Measurements from ENCODE around the gene DENND1A. TPM values are rescaled to one million over a fixed set of nuclear protein-coding genes. Genes with fewer than 3 reads are reported as not detected.
A peak's percentile ranks its signal among the peaks of the same experiment; 100 is the strongest.

Gene DENND1A
- total and polyA plus RNA-seq, 4 experiments from 2014 or later, result 1.4 to 14.2 (median 9.9) TPM

DNA sequence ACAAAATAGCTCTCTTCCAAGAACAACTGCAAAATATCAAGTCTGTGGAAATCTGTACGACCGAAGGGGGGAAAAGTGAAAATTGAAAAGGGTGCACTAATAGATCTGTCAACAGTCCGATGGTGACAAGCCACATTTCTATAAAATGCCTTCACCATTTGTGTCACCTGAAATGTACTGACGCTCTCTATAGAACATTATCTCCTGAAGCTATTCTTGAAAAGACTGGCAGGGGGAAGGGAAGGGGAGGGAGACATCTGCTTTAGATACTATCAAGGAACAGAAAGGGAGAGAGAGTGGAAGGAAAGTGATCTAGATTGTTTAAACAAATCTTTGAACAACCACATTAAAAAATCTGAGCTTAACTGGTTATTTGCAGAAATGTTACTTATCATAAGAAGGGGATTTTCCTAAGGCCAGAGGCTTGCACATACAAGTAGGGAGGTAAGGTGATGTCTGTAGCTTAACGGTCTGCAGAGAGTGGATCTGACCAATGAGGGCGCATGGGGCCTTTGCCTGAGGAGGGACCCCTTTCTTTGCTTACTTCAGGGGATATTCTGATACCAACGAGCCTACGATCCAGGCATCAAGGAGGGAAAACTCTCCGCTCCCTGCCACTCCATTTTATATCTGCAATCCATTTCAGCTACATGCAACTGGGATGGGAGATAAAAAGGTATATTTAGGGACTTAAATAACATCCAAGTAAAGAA, 481.8 kb downstream of the DENND1A start:
- Histone ChIP-seq H3K27ac (ENCODE audit: low read depth, low read length) (no peak overlapping the region), H3K4me1 (ENCODE audit: insufficient read depth, low read length) (no peaks in the 10 kb centered on the region), H3K4me3 (ENCODE audit: low read length in 2 of 2) (no peak overlapping the region), H3K36me3 (ENCODE audit: insufficient read depth, low read length) (peaks cover 3% of the 10 kb centered on the region), H3K9me3 (ENCODE audit: control insufficient read depth in 1 of 2, low read length in 2 of 2) (no peaks in the 10 kb centered on the region), H3K27me3 (ENCODE audit: insufficient read depth, low read length) (no peaks in the 10 kb centered on the region)
- Mint-ChIP-seq H3K4me3 (no peak overlapping the region), H3K27me3 (no peaks in the 10 kb centered on the region), H3K9me3 (peaks cover 0 to 2% (median 0%) of the 10 kb centered on the region in 8 donors), H3K4me1 (no peaks in the 10 kb centered on the region), H3K36me3 (peaks cover 22 to 48% of the 10 kb centered on the region in 2 donors), H3K27ac (no peak overlapping the region)
- intact Hi-C loops (cut with micrococcal nuclease), result no loop called here
- CTCF ChIA-PET (ENCODE audit: partially characterized antibody), result interaction anchor here (1.3 kb wide), 1 partner anchor 10 kb away, joined by 3 read pairs; no protein-coding TSS in a partner anchor
- no peak for DNase-seq
- POLR2A ChIA-PET (ENCODE audit: partially characterized antibody), result no interaction called here

DNA sequence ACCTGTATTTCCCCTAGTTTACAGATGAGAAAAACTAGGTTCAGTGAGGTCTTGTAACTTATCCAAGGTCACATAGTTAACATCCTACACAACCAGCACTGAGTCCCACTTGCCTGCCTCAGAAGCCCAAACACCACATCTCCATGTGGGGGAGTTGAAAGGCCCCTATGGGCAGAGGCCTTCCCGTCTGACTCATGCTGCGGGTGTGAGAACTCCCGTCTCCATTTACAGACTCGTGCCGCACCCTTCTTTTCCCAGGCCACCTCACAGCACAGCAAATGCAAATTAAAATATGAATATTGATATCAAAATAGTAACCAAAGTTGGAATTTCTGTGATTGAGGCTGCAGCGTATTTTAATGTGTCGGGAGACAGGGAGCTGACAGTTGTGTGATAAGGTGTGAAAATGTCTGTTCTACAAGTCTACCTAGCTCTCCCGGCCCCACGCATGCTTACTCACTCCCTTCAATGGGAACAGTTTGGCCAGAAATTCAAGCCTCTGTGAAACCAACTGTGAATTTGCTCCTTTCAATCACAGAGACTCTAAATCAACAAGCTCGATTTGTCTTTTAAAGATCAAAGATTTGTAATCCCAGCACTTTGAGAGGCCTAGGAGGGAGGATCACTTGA, 483.8 kb downstream of the DENND1A start:
- no peaks in the 10 kb centered on the region for H3K27me3 Mint-ChIP-seq
- Histone ChIP-seq H3K9me3 (ENCODE audit: control insufficient read depth in 1 of 2, low read length in 2 of 2) (no peaks in the 10 kb centered on the region), H3K4me3 (ENCODE audit: low read length in 2 of 2) (no peak overlapping the region), H3K27ac (ENCODE audit: low read depth, low read length) (no peak overlapping the region), H3K4me1 (ENCODE audit: insufficient read depth, low read length) (no peaks in the 10 kb centered on the region), H3K27me3 (ENCODE audit: insufficient read depth, low read length) (no peaks in the 10 kb centered on the region), H3K36me3 (ENCODE audit: insufficient read depth, low read length) (peaks cover 3% of the 10 kb centered on the region)
- H3K36me3 Mint-ChIP-seq, result peaks cover 8 to 41% of the 10 kb centered on the region in 2 donors
- POLR2A ChIA-PET (ENCODE audit: partially characterized antibody), result no interaction called here
- CTCF ChIA-PET (ENCODE audit: partially characterized antibody), result no interaction called here
- no peaks in the 10 kb centered on the region for H3K9me3 Mint-ChIP-seq
- no peak for DNase-seq
- H3K27ac Mint-ChIP-seq, result no peak overlapping the region
- intact Hi-C loops (cut with micrococcal nuclease), result no loop called here
- H3K4me1 Mint-ChIP-seq, result no peaks in the 10 kb centered on the region
- H3K4me3 Mint-ChIP-seq, result no peak overlapping the region

DNA sequence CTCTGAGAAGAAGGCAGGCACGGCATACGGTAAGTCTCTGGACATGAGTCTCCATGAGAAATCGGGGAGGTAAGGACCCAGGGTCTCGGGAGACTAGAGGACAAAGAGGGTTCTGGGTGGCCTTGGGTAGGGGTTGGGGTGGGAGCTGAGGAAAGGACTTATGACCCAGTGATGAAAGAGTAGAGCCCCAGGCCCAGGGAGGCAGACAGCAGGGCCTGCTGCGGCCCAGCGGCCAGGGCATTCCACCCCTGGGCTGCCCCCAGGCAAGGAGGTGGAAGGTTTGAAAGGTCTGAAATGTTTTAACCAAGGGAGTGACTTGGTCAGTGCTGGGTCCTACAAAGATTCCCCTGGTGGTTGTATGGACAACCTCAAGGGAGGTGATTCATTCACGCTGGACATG, 484.8 kb downstream of the DENND1A start:
- H3K4me1 ChIP-seq (ENCODE audit: insufficient read depth, low read length), result no peaks in the 10 kb centered on the region
- no peaks in the 10 kb centered on the region for H3K9me3 ChIP-seq (ENCODE audit: control insufficient read depth in 1 of 2, low read length in 2 of 2)
- peaks cover 2% of the 10 kb centered on the region for H3K36me3 ChIP-seq (ENCODE audit: insufficient read depth, low read length)
- POLR2A ChIA-PET (ENCODE audit: partially characterized antibody), result no interaction called here
- DNase-seq, result no peak
- Mint-ChIP-seq H3K27ac (peak overlapping the region in 1 of 7 donors; percentile 57), H3K4me1 (no peaks in the 10 kb centered on the region), H3K4me3 (no peak overlapping the region), H3K9me3 (no peaks in the 10 kb centered on the region), H3K27me3 (no peaks in the 10 kb centered on the region), H3K36me3 (peaks cover 11 to 41% of the 10 kb centered on the region in 2 donors)
- no peak overlapping the region for H3K27ac ChIP-seq (ENCODE audit: low read depth, low read length)
- intact Hi-C loops (cut with micrococcal nuclease), result no loop called here
- CTCF ChIA-PET (ENCODE audit: partially characterized antibody), result no interaction called here
- H3K27me3 ChIP-seq (ENCODE audit: insufficient read depth, low read length), result no peaks in the 10 kb centered on the region
- H3K4me3 ChIP-seq (ENCODE audit: low read length in 2 of 2), result no peak overlapping the region

DNA sequence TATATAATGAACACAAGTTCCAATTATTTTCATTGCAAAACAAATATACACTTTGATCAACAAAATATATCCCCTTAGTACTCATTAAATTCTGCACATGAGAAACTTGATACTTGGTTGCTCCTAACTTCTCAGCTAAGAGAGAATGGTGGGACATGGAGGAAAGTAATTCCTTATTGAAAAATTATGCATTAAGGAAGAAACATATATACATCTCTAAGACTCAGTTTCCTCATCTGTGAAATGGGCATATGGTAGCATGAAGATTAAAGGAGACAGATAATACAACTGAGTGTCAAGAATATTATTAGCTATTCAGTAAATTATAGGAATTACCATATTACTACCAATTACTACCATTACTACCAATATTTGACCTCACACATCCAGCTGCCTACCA, 488.2 kb downstream of the DENND1A start:
- Histone ChIP-seq H3K4me1 (ENCODE audit: insufficient read depth, low read length) (no peaks in the 10 kb centered on the region), H3K9me3 (ENCODE audit: control insufficient read depth in 1 of 2, low read length in 2 of 2) (no peaks in the 10 kb centered on the region), H3K36me3 (ENCODE audit: insufficient read depth, low read length) (no peaks in the 10 kb centered on the region), H3K27ac (ENCODE audit: low read depth, low read length) (no peak overlapping the region), H3K4me3 (ENCODE audit: low read length in 2 of 2) (no peak overlapping the region), H3K27me3 (ENCODE audit: insufficient read depth, low read length) (no peaks in the 10 kb centered on the region)
- H3K27ac Mint-ChIP-seq, result no peak overlapping the region
- DNase-seq, result no peak
- ChIA-PET POLR2A (ENCODE audit: partially characterized antibody) (no interaction called here), CTCF (ENCODE audit: partially characterized antibody) (no interaction called here)
- H3K9me3 Mint-ChIP-seq, result no peaks in the 10 kb centered on the region
- H3K4me1 Mint-ChIP-seq, result no peaks in the 10 kb centered on the region
- peaks cover 29 to 47% of the 10 kb centered on the region in 2 donors for H3K36me3 Mint-ChIP-seq
- intact Hi-C loops (cut with micrococcal nuclease), result no loop called here
- no peak overlapping the region for H3K4me3 Mint-ChIP-seq
- H3K27me3 Mint-ChIP-seq, result no peaks in the 10 kb centered on the region

DNA sequence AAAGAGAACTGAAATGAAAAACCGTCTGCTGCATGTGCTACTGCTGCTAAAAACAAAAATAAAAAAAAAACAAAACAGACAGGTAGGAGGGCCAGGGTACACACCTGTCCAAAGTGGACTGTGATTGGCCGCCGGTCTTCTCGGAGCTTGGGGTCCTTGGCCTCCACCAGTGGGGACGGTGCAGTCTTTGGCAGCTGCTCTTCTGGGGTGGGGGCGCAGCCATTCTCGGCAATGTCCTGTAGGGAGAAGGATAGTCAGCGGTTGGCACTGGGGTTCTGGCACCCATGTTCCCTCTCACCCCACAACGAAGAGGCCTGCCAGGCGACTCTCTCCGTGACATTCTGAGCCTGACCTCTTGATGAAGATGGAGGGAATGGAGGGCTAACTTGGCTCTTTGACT, 489.7 kb downstream of the DENND1A start:
- H3K9me3 Mint-ChIP-seq, result no peaks in the 10 kb centered on the region
- no peaks in the 10 kb centered on the region for H3K4me1 ChIP-seq (ENCODE audit: insufficient read depth, low read length)
- H3K4me3 Mint-ChIP-seq, result no peak overlapping the region
- no peak for DNase-seq
- peaks cover 37 to 42% of the 10 kb centered on the region in 2 donors for H3K36me3 Mint-ChIP-seq
- H3K9me3 ChIP-seq (ENCODE audit: control insufficient read depth in 1 of 2, low read length in 2 of 2), result no peaks in the 10 kb centered on the region
- no peaks in the 10 kb centered on the region for H3K4me1 Mint-ChIP-seq
- intact Hi-C loops (cut with micrococcal nuclease), result no loop called here
- no peaks in the 10 kb centered on the region for H3K36me3 ChIP-seq (ENCODE audit: insufficient read depth, low read length)
- no peak overlapping the region for H3K27ac ChIP-seq (ENCODE audit: low read depth, low read length)
- CTCF ChIA-PET (ENCODE audit: partially characterized antibody), result no interaction called here
- H3K4me3 ChIP-seq (ENCODE audit: low read length in 2 of 2), result no peak overlapping the region
- no peak overlapping the region for H3K27ac Mint-ChIP-seq
- no peaks in the 10 kb centered on the region for H3K27me3 Mint-ChIP-seq
- H3K27me3 ChIP-seq (ENCODE audit: insufficient read depth, low read length), result no peaks in the 10 kb centered on the region
- POLR2A ChIA-PET (ENCODE audit: partially characterized antibody), result no interaction called here

DNA sequence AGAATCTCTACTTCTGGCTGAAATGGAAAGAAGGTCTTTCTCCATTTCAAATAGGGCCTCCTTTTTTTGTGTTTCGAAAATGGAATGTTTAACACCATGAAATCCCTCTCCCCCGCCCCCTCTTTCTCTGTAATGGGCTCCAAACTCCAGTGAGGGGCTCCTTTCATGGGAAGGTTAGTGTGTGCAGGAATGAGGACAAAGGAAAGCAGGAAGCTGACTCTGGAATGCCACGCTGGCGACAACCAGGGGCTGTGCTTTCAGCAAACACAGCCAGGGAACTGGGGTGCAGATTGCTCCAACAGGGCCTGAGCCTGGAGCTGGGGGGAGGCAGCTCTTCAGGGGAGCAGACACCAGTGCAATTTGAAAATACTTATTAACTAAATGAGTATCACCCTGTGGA, 491.1 kb downstream of the DENND1A start:
- peaks cover 47% of the 10 kb centered on the region in 2 donors for H3K36me3 Mint-ChIP-seq

DNA sequence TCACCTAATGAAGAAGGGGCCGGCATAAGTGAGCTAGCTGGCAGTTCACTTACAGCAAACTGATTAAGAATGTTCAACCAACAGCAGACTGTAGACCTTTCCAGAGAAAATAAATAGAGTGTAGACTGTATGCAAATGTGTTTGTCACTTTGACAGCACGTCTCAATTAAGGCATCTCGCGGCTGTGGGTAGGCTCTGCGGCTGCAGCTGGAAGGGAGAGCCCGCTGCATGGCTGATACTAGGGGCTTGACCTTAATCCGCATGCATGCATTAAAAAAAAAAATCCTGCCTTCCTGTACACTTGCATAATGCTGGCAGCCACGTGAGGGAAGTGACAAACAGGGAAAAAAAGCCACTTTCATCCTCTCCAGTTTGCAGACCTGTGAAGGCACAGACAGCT, 491.6 kb downstream of the DENND1A start:
- Histone ChIP-seq H3K27ac (ENCODE audit: low read depth, low read length) (no peak overlapping the region), H3K9me3 (ENCODE audit: control insufficient read depth in 1 of 2, low read length in 2 of 2) (no peaks in the 10 kb centered on the region), H3K36me3 (ENCODE audit: insufficient read depth, low read length) (no peaks in the 10 kb centered on the region), H3K27me3 (ENCODE audit: insufficient read depth, low read length) (no peaks in the 10 kb centered on the region), H3K4me1 (ENCODE audit: insufficient read depth, low read length) (no peaks in the 10 kb centered on the region), H3K4me3 (ENCODE audit: low read length in 2 of 2) (no peak overlapping the region)
- Mint-ChIP-seq H3K9me3 (no peaks in the 10 kb centered on the region), H3K27me3 (no peaks in the 10 kb centered on the region), H3K4me1 (peaks cover 0 to 4% (median 0%) of the 10 kb centered on the region in 4 donors), H3K27ac (no peak overlapping the region), H3K4me3 (no peak overlapping the region), H3K36me3 (peaks cover 49 to 52% of the 10 kb centered on the region in 2 donors)
- ChIA-PET POLR2A (ENCODE audit: partially characterized antibody) (no interaction called here), CTCF (ENCODE audit: partially characterized antibody) (no interaction called here)
- intact Hi-C loops (cut with micrococcal nuclease), result no loop called here
- no peak for DNase-seq

More for the DNA sequence above, 491.1 kb downstream of the DENND1A start:
- ChIA-PET POLR2A (ENCODE audit: partially characterized antibody) (no interaction called here), CTCF (ENCODE audit: partially characterized antibody) (no interaction called here)
- Mint-ChIP-seq H3K4me1 (peaks cover 0 to 4% (median 0%) of the 10 kb centered on the region in 4 donors), H3K27ac (no peak overlapping the region), H3K4me3 (no peak overlapping the region), H3K27me3 (no peaks in the 10 kb centered on the region), H3K9me3 (no peaks in the 10 kb centered on the region)
- H3K4me1 ChIP-seq (ENCODE audit: insufficient read depth, low read length), result no peaks in the 10 kb centered on the region
- no peak overlapping the region for H3K27ac ChIP-seq (ENCODE audit: low read depth, low read length)
- intact Hi-C loops (cut with micrococcal nuclease), result no loop called here
- no peak overlapping the region for H3K4me3 ChIP-seq (ENCODE audit: low read length in 2 of 2)
- no peaks in the 10 kb centered on the region for H3K27me3 ChIP-seq (ENCODE audit: insufficient read depth, low read length)
- H3K36me3 ChIP-seq (ENCODE audit: insufficient read depth, low read length), result no peaks in the 10 kb centered on the region
- H3K9me3 ChIP-seq (ENCODE audit: control insufficient read depth in 1 of 2, low read length in 2 of 2), result no peaks in the 10 kb centered on the region
- DNase-seq, result no peak
